Neural progenitor cell (in vitro differentiated cells): ENCODE data around the gene SMC3.

ENCODE experiments used
- CTCF ChIP-seq: fragments of 200-600 bp; sonication (generic); IDR thresholded peaks from 2 replicates; pipeline ENCODE4 v1.5.1; 2017; ENCODE audit warnings: antibody characterized with exemption, mild to moderate bottlenecking
- EZH2phosphoT487 ChIP-seq: fragments of 200-600 bp; sonication (generic); IDR thresholded peaks from 2 replicates; pipeline ENCODE4 v1.6.1; 2017; ENCODE audit warnings: antibody characterized with exemption

GRCh38 chr10:110649347-110650264, 82.1 kb downstream of the SMC3 start:
- TF ChIP-seq EZH2phosphoT487: no peak
- TF ChIP-seq CTCF: no peak
